Epithelial cell of esophagus (primary cell): ENCODE results near the gene TMEM214.

ENCODE experiments used
- DNase-seq: peaks from one replicate; pipeline ENCODE4 v3.0.0; 2010; ENCODE audit warnings: low read depth
- H3K4me3 ChIP-seq: 2 replicates; pipeline ENCODE4 v1.5.1; 2011; ENCODE audit warnings: mild to moderate bottlenecking, low read length, control low read depth
- TF ChIP-seq, protein P1 (sequence below): IDR thresholded peaks from 2 replicates; pipeline ENCODE4 v1.5.1; 2011; ENCODE audit warnings: low read depth, mild to moderate bottlenecking, low read length, control low read depth, inconsistent platforms; ENCODE audit not compliant: insufficient read depth; ENCODE audit errors: missing control alignments

Gene TMEM214, protein sequence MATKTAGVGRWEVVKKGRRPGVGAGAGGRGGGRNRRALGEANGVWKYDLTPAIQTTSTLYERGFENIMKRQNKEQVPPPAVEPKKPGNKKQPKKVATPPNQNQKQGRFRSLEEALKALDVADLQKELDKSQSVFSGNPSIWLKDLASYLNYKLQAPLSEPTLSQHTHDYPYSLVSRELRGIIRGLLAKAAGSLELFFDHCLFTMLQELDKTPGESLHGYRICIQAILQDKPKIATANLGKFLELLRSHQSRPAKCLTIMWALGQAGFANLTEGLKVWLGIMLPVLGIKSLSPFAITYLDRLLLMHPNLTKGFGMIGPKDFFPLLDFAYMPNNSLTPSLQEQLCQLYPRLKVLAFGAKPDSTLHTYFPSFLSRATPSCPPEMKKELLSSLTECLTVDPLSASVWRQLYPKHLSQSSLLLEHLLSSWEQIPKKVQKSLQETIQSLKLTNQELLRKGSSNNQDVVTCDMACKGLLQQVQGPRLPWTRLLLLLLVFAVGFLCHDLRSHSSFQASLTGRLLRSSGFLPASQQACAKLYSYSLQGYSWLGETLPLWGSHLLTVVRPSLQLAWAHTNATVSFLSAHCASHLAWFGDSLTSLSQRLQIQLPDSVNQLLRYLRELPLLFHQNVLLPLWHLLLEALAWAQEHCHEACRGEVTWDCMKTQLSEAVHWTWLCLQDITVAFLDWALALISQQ

GRCh38 chr2:27032495-27033252, at the start of gene TMEM214:
Gene TMEM214 (plus strand): TSS chr2:27032965. CDS start chr2:27033016, 51 bp downstream.
- H3K4me3 ChIP-seq, result peak within 1 kb of the TSS; percentile 95
- TF ChIP-seq, protein P1, sequence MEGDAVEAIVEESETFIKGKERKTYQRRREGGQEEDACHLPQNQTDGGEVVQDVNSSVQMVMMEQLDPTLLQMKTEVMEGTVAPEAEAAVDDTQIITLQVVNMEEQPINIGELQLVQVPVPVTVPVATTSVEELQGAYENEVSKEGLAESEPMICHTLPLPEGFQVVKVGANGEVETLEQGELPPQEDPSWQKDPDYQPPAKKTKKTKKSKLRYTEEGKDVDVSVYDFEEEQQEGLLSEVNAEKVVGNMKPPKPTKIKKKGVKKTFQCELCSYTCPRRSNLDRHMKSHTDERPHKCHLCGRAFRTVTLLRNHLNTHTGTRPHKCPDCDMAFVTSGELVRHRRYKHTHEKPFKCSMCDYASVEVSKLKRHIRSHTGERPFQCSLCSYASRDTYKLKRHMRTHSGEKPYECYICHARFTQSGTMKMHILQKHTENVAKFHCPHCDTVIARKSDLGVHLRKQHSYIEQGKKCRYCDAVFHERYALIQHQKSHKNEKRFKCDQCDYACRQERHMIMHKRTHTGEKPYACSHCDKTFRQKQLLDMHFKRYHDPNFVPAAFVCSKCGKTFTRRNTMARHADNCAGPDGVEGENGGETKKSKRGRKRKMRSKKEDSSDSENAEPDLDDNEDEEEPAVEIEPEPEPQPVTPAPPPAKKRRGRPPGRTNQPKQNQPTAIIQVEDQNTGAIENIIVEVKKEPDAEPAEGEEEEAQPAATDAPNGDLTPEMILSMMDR, result no peak
- DNase-seq, result peak; percentile 89

- TF ChIP-seq, protein P1, result no peak
- H3K4me3 ChIP-seq, result no peak overlapping the region
- DNase-seq, result no peak
Measured at GRCh38 chr2:26983746-26984145, 49.0 kb upstream of the TMEM214 start.

DNA sequence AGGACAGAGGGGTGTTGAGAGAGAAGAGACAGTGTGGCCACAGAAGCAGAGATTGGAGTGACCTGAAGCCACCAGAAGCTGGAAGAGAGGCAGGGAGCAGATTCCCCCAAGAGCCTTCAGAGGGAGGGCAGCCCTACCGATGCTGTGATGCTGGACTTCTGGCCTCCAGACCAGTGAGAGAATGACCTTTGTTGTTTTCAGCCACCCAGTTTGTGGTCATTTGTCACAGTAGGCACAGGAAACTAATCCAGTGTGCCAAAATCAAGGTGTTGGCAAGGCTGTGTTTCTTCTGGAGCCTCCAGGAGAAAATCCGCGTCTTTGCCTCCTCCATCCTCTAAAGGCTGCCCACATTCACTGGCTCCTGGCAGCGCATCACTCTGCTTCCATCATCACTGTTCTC, 47.0 kb upstream of the TMEM214 start:
- DNase-seq, result no peak
- no peak overlapping the region for H3K4me3 ChIP-seq
- TF ChIP-seq, protein P1, result no peak

DNA sequence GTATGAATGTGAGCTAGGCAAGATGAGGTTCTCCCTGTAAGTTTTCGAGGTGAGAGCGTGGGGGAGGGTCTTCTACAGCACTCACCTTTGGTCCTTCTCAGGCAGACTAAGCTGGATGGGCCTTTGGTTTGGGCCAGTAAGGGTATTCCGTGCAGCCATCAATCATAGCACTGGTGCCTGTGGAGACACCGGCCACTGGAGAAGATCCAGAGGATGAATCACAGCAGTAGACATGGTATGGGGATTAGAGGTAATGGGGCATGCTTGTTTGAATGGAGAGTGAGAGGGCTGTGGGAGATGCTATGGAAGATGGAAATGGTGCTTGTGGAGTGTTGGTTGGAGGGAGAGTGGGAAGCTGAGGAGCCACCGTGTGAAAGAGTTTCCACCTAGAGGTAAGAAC, 46.2 kb upstream of the TMEM214 start:
- H3K4me3 ChIP-seq, result no peak overlapping the region
- TF ChIP-seq, protein P1, result no peak
- DNase-seq, result no peak

GRCh38 chr2:26988058-26988860, 44.5 kb upstream of the TMEM214 start:
- TF ChIP-seq, protein P1, result no peak
- peak; percentile 34 for DNase-seq
- no peak overlapping the region for H3K4me3 ChIP-seq

GRCh38 chr2:26989156-26989555, 43.6 kb upstream of the TMEM214 start:
- H3K4me3 ChIP-seq, result no peak overlapping the region
- TF ChIP-seq, protein P1, result no peak
- no peak for DNase-seq
